ENCODE measurements around the gene SH3BP2. TPM values are rescaled to one million over a fixed set of nuclear protein-coding genes. Genes with fewer than 3 reads are reported as not detected.

Gene SH3BP2
- total RNA-seq, 1 experiment from 2014 or later: 52.8 TPM

DNA sequence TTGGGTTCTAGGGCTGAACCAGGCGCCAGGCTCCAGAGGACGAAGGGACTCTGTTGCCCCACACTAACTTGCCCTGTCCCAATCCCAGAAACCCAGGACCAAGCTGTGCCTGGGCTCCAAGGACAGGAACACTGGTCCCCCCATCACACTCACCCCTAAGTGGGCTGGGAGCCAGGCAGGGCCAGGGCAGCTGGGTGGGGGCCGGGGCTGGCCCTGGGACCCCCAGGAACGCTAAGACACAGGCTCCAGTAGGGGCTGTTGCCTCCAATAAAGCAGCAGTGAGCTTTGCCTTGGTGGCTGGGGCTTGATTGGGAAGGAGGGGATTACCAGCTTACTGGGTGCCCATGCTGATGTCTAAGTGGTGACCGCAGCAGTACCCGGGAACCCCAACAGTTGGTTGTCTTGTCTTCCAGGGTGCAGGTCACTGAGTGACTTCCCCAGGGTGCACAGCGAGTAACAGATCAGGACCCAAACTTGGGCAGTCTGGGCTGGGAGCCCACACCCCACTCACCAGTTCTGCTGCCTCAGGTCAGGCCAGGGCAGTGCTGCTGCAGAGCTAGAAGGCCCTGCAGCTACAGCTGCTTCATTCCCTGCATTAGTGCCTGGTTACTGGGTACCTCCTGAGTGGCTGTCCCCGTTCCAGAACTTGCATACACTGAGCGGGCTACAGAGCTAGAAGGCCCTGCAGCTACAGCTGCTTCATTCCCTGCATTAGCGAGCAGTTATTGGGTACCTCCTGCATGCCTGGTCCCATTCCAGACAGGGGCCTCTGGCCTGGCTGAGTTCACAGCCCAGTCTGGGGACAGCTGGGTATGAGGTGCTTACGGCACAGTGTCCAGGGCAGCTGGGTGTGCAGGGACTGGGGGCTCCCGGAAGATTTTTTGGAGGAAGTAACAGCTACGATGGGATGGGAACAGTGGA, 41.4 kb downstream of the SH3BP2 start:
- ChIA-PET RAD21 (ENCODE audit: low non-redundant PET in 1 of 2, low total read pairs in 2 of 2, uncharacterized antibody in 2 of 2, unreplicated experiment in 2 of 2) (no interaction called here), CTCF (no interaction called here), POLR2A (no interaction called here)
- ATAC-seq (no peak; the same call in 1 of the 2 replicates), DNase-seq (ENCODE audit: low read depth, low spot score) (no peak)
- Histone ChIP-seq H3K4me3 (replicated peaks in 1 of 2; ENCODE audit: low read depth in 1 of 2, low read length in 2 of 2) (no peak overlapping the region), H3K4me2 (ENCODE audit: low read length) (no peak overlapping the region), H3K9ac (ENCODE audit: low read length) (no peak overlapping the region), H2AFZ (ENCODE audit: low read depth, low read length, poor library complexity, severe bottlenecking) (no peak overlapping the region), H3K9me3 (ENCODE audit: control insufficient read depth in 1 of 2, insufficient read depth in 1 of 2, low read depth in 1 of 2, low read length in 2 of 2) (no peaks in the 10 kb centered on the region), H3K36me3 (ENCODE audit: control insufficient read depth in 1 of 2, insufficient read depth in 2 of 2, low read length in 2 of 2) (peaks cover 0 to 13% of the 10 kb centered on the region in 2 experiments; a peak in 2 of 4 replicates), H3K9me2 (ENCODE audit: insufficient read depth) (no peaks in the 10 kb centered on the region), H3K27ac (ENCODE audit: low read depth, low read length) (no peak overlapping the region), H3K4me1 (ENCODE audit: control insufficient read depth in 1 of 2, insufficient read depth in 2 of 2, low read length in 2 of 2) (no peaks in the 10 kb centered on the region), H4K20me1 (ENCODE audit: insufficient read depth) (no peaks in the 10 kb centered on the region), H3K27me3 (ENCODE audit: insufficient read depth, low read length) (no peaks in the 10 kb centered on the region), H3K79me2 (ENCODE audit: insufficient read depth, low read length) (no peaks in the 10 kb centered on the region)
- TF ChIP-seq POLR2AphosphoS5 (IDR thresholded peaks at IDR 0.05; ENCODE audit: low read depth, low read length): no peak
- TF ChIP-seq, protein P1, sequence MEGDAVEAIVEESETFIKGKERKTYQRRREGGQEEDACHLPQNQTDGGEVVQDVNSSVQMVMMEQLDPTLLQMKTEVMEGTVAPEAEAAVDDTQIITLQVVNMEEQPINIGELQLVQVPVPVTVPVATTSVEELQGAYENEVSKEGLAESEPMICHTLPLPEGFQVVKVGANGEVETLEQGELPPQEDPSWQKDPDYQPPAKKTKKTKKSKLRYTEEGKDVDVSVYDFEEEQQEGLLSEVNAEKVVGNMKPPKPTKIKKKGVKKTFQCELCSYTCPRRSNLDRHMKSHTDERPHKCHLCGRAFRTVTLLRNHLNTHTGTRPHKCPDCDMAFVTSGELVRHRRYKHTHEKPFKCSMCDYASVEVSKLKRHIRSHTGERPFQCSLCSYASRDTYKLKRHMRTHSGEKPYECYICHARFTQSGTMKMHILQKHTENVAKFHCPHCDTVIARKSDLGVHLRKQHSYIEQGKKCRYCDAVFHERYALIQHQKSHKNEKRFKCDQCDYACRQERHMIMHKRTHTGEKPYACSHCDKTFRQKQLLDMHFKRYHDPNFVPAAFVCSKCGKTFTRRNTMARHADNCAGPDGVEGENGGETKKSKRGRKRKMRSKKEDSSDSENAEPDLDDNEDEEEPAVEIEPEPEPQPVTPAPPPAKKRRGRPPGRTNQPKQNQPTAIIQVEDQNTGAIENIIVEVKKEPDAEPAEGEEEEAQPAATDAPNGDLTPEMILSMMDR (IDR thresholded peaks at IDR 0.05 in 2 of 3, conservative IDR thresholded peaks at IDR 0.05 in 1 of 3; ENCODE audit: borderline replicate concordance in 1 of 3, insufficient read depth in 1 of 3, low read depth in 2 of 3, low read length in 2 of 3): no peak
- TF ChIP-seq POLR2A (IDR thresholded peaks at IDR 0.05; ENCODE audit: borderline replicate concordance, extremely low read depth, insufficient read depth, insufficient read length): no peak
- TF ChIP-seq SRF (IDR thresholded peaks at IDR 0.05; ENCODE audit: low read depth): no peak
- TF ChIP-seq ZNF274 (IDR thresholded peaks at IDR 0.05; ENCODE audit: low read depth, low read length): no peak
- TF ChIP-seq, protein P2, sequence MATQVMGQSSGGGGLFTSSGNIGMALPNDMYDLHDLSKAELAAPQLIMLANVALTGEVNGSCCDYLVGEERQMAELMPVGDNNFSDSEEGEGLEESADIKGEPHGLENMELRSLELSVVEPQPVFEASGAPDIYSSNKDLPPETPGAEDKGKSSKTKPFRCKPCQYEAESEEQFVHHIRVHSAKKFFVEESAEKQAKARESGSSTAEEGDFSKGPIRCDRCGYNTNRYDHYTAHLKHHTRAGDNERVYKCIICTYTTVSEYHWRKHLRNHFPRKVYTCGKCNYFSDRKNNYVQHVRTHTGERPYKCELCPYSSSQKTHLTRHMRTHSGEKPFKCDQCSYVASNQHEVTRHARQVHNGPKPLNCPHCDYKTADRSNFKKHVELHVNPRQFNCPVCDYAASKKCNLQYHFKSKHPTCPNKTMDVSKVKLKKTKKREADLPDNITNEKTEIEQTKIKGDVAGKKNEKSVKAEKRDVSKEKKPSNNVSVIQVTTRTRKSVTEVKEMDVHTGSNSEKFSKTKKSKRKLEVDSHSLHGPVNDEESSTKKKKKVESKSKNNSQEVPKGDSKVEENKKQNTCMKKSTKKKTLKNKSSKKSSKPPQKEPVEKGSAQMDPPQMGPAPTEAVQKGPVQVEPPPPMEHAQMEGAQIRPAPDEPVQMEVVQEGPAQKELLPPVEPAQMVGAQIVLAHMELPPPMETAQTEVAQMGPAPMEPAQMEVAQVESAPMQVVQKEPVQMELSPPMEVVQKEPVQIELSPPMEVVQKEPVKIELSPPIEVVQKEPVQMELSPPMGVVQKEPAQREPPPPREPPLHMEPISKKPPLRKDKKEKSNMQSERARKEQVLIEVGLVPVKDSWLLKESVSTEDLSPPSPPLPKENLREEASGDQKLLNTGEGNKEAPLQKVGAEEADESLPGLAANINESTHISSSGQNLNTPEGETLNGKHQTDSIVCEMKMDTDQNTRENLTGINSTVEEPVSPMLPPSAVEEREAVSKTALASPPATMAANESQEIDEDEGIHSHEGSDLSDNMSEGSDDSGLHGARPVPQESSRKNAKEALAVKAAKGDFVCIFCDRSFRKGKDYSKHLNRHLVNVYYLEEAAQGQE (IDR thresholded peaks at IDR 0.05; ENCODE audit: low read depth): no peak
- TF ChIP-seq, protein P3, sequence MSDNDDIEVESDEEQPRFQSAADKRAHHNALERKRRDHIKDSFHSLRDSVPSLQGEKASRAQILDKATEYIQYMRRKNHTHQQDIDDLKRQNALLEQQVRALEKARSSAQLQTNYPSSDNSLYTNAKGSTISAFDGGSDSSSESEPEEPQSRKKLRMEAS (IDR thresholded peaks at IDR 0.05): no peak
- no peak for TF ChIP-seq ZFX (IDR thresholded peaks at IDR 0.05)
- BruUV-seq (replicated peaks): TSS peak; percentile 3
- intact Hi-C loops (cut with micrococcal nuclease): no loop called here
